Keratinocyte (primary cell): Measurements from ENCODE around the gene CLSTN3. TPM values are rescaled to one million over a fixed set of nuclear protein-coding genes. Genes with fewer than 3 reads are reported as not detected.

ENCODE experiments used
- DNase-seq: peaks from one replicate; pipeline ENCODE4 v3.0.0-alpha.2; 2011; ENCODE audit warnings: low read depth, missing footprints, low spot score
- FAIRE-seq: peaks from 2 replicates; lab custom pipeline; 2011; peaks lifted over from hg19 to GRCh38; lab: Jason Lieb, UNC
- H2AFZ ChIP-seq: 2 replicates; pipeline ENCODE4 v1.6.0; 2012; ENCODE audit warnings: low read length, control low read depth, inconsistent platforms; ENCODE audit not compliant: control insufficient read depth
- H3K27ac ChIP-seq: 2 replicates; pipeline ENCODE4 v1.5.1; 2011; ENCODE audit warnings: low read length; ENCODE audit not compliant: control insufficient read depth, insufficient read depth
- H3K27me3 ChIP-seq: 3 replicates; pipeline ENCODE4 v1.6.0; 2011; ENCODE audit warnings: low read length; ENCODE audit not compliant: control insufficient read depth, insufficient read depth; ENCODE audit errors: extremely low read depth
- H3K36me3 ChIP-seq, 2 experiments: 2 replicates in 1 of 2; 3 replicates in 1 of 2; pipeline ENCODE4 v1.5.1; 2011; ENCODE audit warnings: low read length in 2 of 2, mild to moderate bottlenecking in 1 of 2; ENCODE audit not compliant: control insufficient read depth in 2 of 2, insufficient read depth in 2 of 2; ENCODE audit errors: extremely low read depth in 1 of 2
- H3K4me1 ChIP-seq: 3 replicates; pipeline ENCODE4 v1.5.1; 2011; ENCODE audit warnings: low read length; ENCODE audit not compliant: control insufficient read depth, insufficient read depth; ENCODE audit errors: extremely low read depth
- H3K4me2 ChIP-seq: 3 replicates; pipeline ENCODE4 v1.6.0; 2011; ENCODE audit warnings: low read depth, low read length; ENCODE audit not compliant: control insufficient read depth, insufficient read depth; ENCODE audit errors: extremely low read depth
- H3K4me3 ChIP-seq, 3 experiments: fragments of 200-600 bp in 1 of 3; sonication (generic) in 1 of 3; 2 replicates in 2 of 3; 3 replicates in 1 of 3; pipeline ENCODE4 v1.5.1; 2011 to 2016; ENCODE audit warnings: low read length in 3 of 3, mild to moderate bottlenecking in 3 of 3, control low read depth in 2 of 3, inconsistent platforms in 1 of 3, low read depth in 1 of 3, mixed read lengths in 1 of 3, mixed run types in 1 of 3, moderate library complexity in 1 of 3; ENCODE audit not compliant: control insufficient read depth in 2 of 3, insufficient read depth in 2 of 3; ENCODE audit errors: extremely low read depth in 1 of 3
- H3K79me2 ChIP-seq: 2 replicates; pipeline ENCODE4 v1.6.0; 2012; ENCODE audit warnings: low read length; ENCODE audit not compliant: control insufficient read depth, insufficient read depth
- H3K9ac ChIP-seq: 3 replicates; pipeline ENCODE4 v1.6.0; 2011; ENCODE audit warnings: low read length; ENCODE audit not compliant: control insufficient read depth, insufficient read depth; ENCODE audit errors: extremely low read depth
- H3K9me1 ChIP-seq: 3 replicates; pipeline ENCODE4 v1.6.0; 2011; ENCODE audit warnings: low read length; ENCODE audit not compliant: control insufficient read depth, insufficient read depth; ENCODE audit errors: extremely low read depth
- H3K9me3 ChIP-seq: 2 replicates; pipeline ENCODE4 v1.5.1; 2012; ENCODE audit warnings: low read depth, low read length; ENCODE audit not compliant: control insufficient read depth
- H4K20me1 ChIP-seq: 3 replicates; pipeline ENCODE4 v1.6.0; 2011; ENCODE audit warnings: low read length; ENCODE audit not compliant: control insufficient read depth, insufficient read depth; ENCODE audit errors: extremely low read depth
- CTCF ChIP-seq, 3 experiments: IDR thresholded peaks in 1 of 3; conservative IDR thresholded peaks in 1 of 3; optimal IDR thresholded peaks in 1 of 3; 2 replicates in 2 of 3; 3 replicates in 1 of 3; pipeline versions ENCODE3 to v1.5.1; 2011; ENCODE audit warnings: low read length in 3 of 3, mild to moderate bottlenecking in 3 of 3, moderate library complexity in 2 of 3, control low read depth in 1 of 3, inconsistent platforms in 1 of 3; ENCODE audit not compliant: insufficient read depth in 2 of 3; ENCODE audit errors: extremely low read depth in 1 of 3
- EZH2 ChIP-seq: IDR thresholded peaks from one replicate; pipeline ENCODE4 v1.6.1; 2012; ENCODE audit warnings: inconsistent platforms, mild to moderate bottlenecking, low read length, moderate library complexity
- dilution Hi-C: fragments of 300-500 bp; cut with MboI; formaldehyde crosslinking; loops from one replicate; pipeline ENCODE4 v1.7.0; 2020; ENCODE audit warnings: low sequenced_read_pairs; ENCODE audit not compliant: extremely low pct_ligation_motif_present
- polyA plus RNA-seq, 5 experiments: library from polyadenylated mRNA; depleted of rRNA in 3 of 5; stranded (reverse) in 3 of 5; stranded (forward) in 1 of 5; unstranded in 1 of 5; fragments of >200 nt; gene quantifications; 1 replicate in 1 of 5; 2 replicates in 3 of 5; 3 replicates in 1 of 5; pipeline versions ENCODE4 v1.2.1 to v1.2.3, GENCODE V29; 2011 to 2012; ENCODE audit warnings: missing spikeins in 2 of 5, low read depth in 1 of 5, low replicate concordance in 1 of 5

CLSTN3 gene
- polyA plus RNA-seq, 1 donor (not counting 4 experiments of a cell fraction or from before 2014, with no cell fraction given), result 12.8 TPM

- H3K27me3 ChIP-seq, result no peaks in the 10 kb centered on the region
- no peaks in the 10 kb centered on the region for H4K20me1 ChIP-seq
- H3K27ac ChIP-seq, result no peak overlapping the region
- dilution Hi-C loops, result no loop called here
- no peak overlapping the region for H2AFZ ChIP-seq
- peaks cover 34% of the 10 kb centered on the region for H3K79me2 ChIP-seq
- no peaks in the 10 kb centered on the region for H3K9me1 ChIP-seq
- FAIRE-seq (no peak), DNase-seq (no peak)
- TF ChIP-seq EZH2, result no peak
- H3K9ac ChIP-seq, result no peak overlapping the region
- H3K4me3 ChIP-seq, result no peak overlapping the region
- H3K36me3 ChIP-seq, result peaks cover 11 to 12% of the 10 kb centered on the region in 2 experiments
- peaks cover 6% of the 10 kb centered on the region for H3K4me1 ChIP-seq
- no peak overlapping the region for H3K4me2 ChIP-seq
- no peaks in the 10 kb centered on the region for H3K9me3 ChIP-seq
These were observed 19.5 kb upstream of the CLSTN3 start for GRCh38 chr12:7110661-7111060.

DNA sequence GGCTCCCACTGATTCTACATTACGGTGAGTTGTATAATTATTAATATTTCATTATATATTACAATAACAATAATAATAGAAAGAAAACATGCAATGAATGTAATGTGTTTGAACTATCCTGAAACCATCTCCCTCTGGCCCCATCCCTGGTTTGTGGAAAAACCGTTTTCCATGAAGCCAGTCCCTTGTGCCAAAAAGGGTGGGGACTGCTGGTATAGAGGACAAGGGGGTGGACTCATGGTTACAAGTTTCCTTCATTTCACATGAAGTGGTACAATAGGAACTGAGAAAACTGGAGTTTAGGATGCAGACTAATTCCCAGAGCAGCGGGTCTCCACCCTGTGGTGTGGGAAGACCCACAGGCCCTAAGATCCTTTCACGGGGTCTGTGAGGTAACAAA is 18.1 kb upstream of the CLSTN3 start:
- Histone ChIP-seq H3K4me1 (peaks cover 6% of the 10 kb centered on the region), H3K9me3 (no peaks in the 10 kb centered on the region), H3K4me3 (no peak overlapping the region), H3K9ac (no peak overlapping the region), H3K27ac (no peak overlapping the region), H3K36me3 (peaks cover 19% of the 10 kb centered on the region in 2 experiments), H4K20me1 (no peaks in the 10 kb centered on the region), H3K27me3 (no peaks in the 10 kb centered on the region), H2AFZ (no peak overlapping the region), H3K79me2 (peaks cover 27% of the 10 kb centered on the region), H3K9me1 (no peaks in the 10 kb centered on the region), H3K4me2 (no peak overlapping the region)
- FAIRE-seq (no peak), DNase-seq (no peak)
- TF ChIP-seq EZH2 (no peak), CTCF (optimal IDR thresholded peaks at IDR 0.05 in 1 of 3, IDR thresholded peaks at IDR 0.05 in 1 of 3, conservative IDR thresholded peaks at IDR 0.05 in 1 of 3; ENCODE audit: extremely low read depth in 1 of 3, insufficient read depth in 2 of 3, low read length in 3 of 3) (no peak)
- dilution Hi-C loops, result no loop called here

- H3K36me3 ChIP-seq, result peaks cover 24 to 26% of the 10 kb centered on the region in 2 experiments
- no peak overlapping the region for H3K4me2 ChIP-seq
- peaks cover 6% of the 10 kb centered on the region for H3K4me1 ChIP-seq
- no peaks in the 10 kb centered on the region for H3K9me1 ChIP-seq
- no peaks in the 10 kb centered on the region for H3K9me3 ChIP-seq
- no peak for DNase-seq
- peaks cover 20% of the 10 kb centered on the region for H3K79me2 ChIP-seq
- H4K20me1 ChIP-seq, result no peaks in the 10 kb centered on the region
- no peak for TF ChIP-seq EZH2
- TF ChIP-seq CTCF (optimal IDR thresholded peaks at IDR 0.05 in 1 of 3, IDR thresholded peaks at IDR 0.05 in 1 of 3, conservative IDR thresholded peaks at IDR 0.05 in 1 of 3; ENCODE audit: extremely low read depth in 1 of 3, insufficient read depth in 2 of 3, low read length in 3 of 3), result peak; percentile 64 to 81 (median 80)
- FAIRE-seq, result no peak
- H3K9ac ChIP-seq, result no peak overlapping the region
- H2AFZ ChIP-seq, result no peak overlapping the region
- no peak overlapping the region for H3K4me3 ChIP-seq
- no peak overlapping the region for H3K27ac ChIP-seq
- dilution Hi-C loops, result no loop called here
- no peaks in the 10 kb centered on the region for H3K27me3 ChIP-seq
These were observed 16.7 kb upstream of the CLSTN3 start for GRCh38 chr12:7113389-7113871.
